Lung microvascular endothelial cell (primary cell): ENCODE results near the gene SMARCD3. TPM values are rescaled to one million over a fixed set of nuclear protein-coding genes. Genes with fewer than 3 reads are reported as not detected.

Source experiments
- DNase-seq, 2 donors: peaks; one replicate each; pipeline versions ENCODE4 v3.0.0 to v3.0.0-alpha.2; 2010; ENCODE audit warnings: low read depth in 2 of 2
- total RNA-seq: library from RNA; depleted of rRNA; stranded (reverse); fragments of >200 nt; gene quantifications from 2 replicates; pipeline ENCODE4 v1.2.1, GENCODE V29; 2014

The SMARCD3 gene
- total RNA-seq, 1 donor from 2014 or later = 0.79 TPM

GRCh38 chr7:151237244-151238189 lies 11.0 kb downstream of the SMARCD3 start:
- no peak for DNase-seq

GRCh38 chr7:151236406-151236805 lies 12.1 kb downstream of the SMARCD3 start:
- DNase-seq = no peak

- no peak for DNase-seq
These were observed 13.3 kb downstream of the SMARCD3 start for GRCh38 chr7:151235091-151235787.

GRCh38 chr7:151233804-151234203 lies 14.7 kb downstream of the SMARCD3 start:
- DNase-seq = no peak

GRCh38 chr7:151232917-151233701 lies 15.4 kb downstream of the SMARCD3 start:
- DNase-seq = peak; percentile 74 to 91

- peak; percentile 91 for DNase-seq
These were observed 16.2 kb downstream of the SMARCD3 start, which contains the start of gene CHPF2 for GRCh38 chr7:151232091-151232916. Gene CHPF2 (plus strand): TSS chr7:151232483. CDS start chr7:151234012, 1,529 bp downstream.

GRCh38 chr7:151231080-151231479 lies 17.4 kb downstream of the SMARCD3 start:
- DNase-seq = no peak

GRCh38 chr7:151229249-151229648 lies 19.2 kb downstream of the SMARCD3 start:
- no peak for DNase-seq

GRCh38 chr7:151228024-151228866 lies 20.2 kb downstream of the SMARCD3 start:
- DNase-seq = no peak

GRCh38 chr7:151226875-151227782 lies 21.4 kb downstream of the SMARCD3 start, which contains the start of gene ABCF2:
Gene ABCF2 (minus strand): TSS chr7:151227205. CDS start chr7:151226458, 747 bp downstream.
- DNase-seq = peak; percentile 99

- no peak for DNase-seq
These were observed 22.0 kb downstream of the SMARCD3 start for GRCh38 chr7:151226560-151226874.

- no peak for DNase-seq
These were observed 22.5 kb downstream of the SMARCD3 start for GRCh38 chr7:151225948-151226510.

GRCh38 chr7:151223728-151224127 lies 24.8 kb downstream of the SMARCD3 start:
- DNase-seq = no peak

GRCh38 chr7:151218170-151218569 lies 30.3 kb downstream of the SMARCD3 start:
- DNase-seq = no peak

GRCh38 chr7:151215396-151215795 lies 33.1 kb downstream of the SMARCD3 start:
- no peak for DNase-seq

GRCh38 chr7:151213826-151214225 lies 34.7 kb downstream of the SMARCD3 start:
- DNase-seq = no peak

GRCh38 chr7:151212626-151213025 lies 35.9 kb downstream of the SMARCD3 start:
- DNase-seq = no peak

- no peak for DNase-seq
These were observed 37.2 kb downstream of the SMARCD3 start for GRCh38 chr7:151211155-151211772.
